Right lobe of liver (tissue), 6 donors: ENCODE measurements around the gene SLF2. TPM values are rescaled to one million over a fixed set of nuclear protein-coding genes. Genes with fewer than 3 reads are reported as not detected.

Experiments used
- ATAC-seq, 4 donors: fragments of 200-7000 bp; cut with Tn5 transposase; one replicate each; pipeline ENCODE4 v1.9.1; 2020; ENCODE audit warnings: mild to moderate bottlenecking in 4 of 4, moderate library complexity in 4 of 4
- DNase-seq, 3 donors: peaks; one replicate each; pipeline ENCODE4 v3.0.0-alpha.2; 2020
- H3K27ac ChIP-seq, 3 donors: fragments of 200-600 bp; one replicate each; pipeline ENCODE4 v1.8.0; 2022
- H3K27me3 ChIP-seq, 2 donors: fragments of 200-600 bp; one replicate each; pipeline ENCODE4 v1.8.0; 2022
- H3K36me3 ChIP-seq, 4 donors: fragments of 200-600 bp; sonication (generic) in 1 of 4; one replicate each; pipeline versions ENCODE4 v1.5.1 to v1.8.0; 2017 to 2022; ENCODE audit warnings: control low read depth in 1 of 4
- H3K4me1 ChIP-seq, 4 donors: fragments of 200-600 bp; sonication (generic) in 1 of 4; one replicate each; pipeline versions ENCODE4 v1.5.1 to v1.8.0; 2017 to 2022; ENCODE audit warnings: control low read depth in 1 of 4
- H3K4me3 ChIP-seq, 3 donors: fragments of 200-600 bp; one replicate each; pipeline ENCODE4 v1.8.0; 2022
- H3K9me3 ChIP-seq, 4 donors: fragments of 200-600 bp; sonication (generic) in 1 of 4; one replicate each; pipeline versions ENCODE4 v1.5.1 to v1.8.0; 2017 to 2022; ENCODE audit warnings: control low read depth in 1 of 4
- CTCF ChIP-seq, 4 donors: fragments of 200-600 bp in 3 of 4; fragments of 450-650 bp in 1 of 4; IDR thresholded peaks; one replicate each; pipeline versions ENCODE4 v1.5.1 to v1.8.0; 2016 to 2022; ENCODE audit warnings: antibody characterized with exemption in 4 of 4, mild to moderate bottlenecking in 2 of 4
- POLR2A ChIP-seq: fragments of 450-650 bp; IDR thresholded peaks from one replicate; pipeline ENCODE4 v1.6.1; 2017; ENCODE audit warnings: antibody characterized with exemption, mild to moderate bottlenecking
- WGBS: methylation state at CpG from one replicate; pipeline ENCODE4 v1.1.6; 2018; ENCODE audit warnings: low coverage, low lambda C conversion rate; ENCODE audit not compliant: insufficient coverage; ENCODE audit errors: missing lambda C conversion rate; 5-methylcytosine and 5-hydroxymethylcytosine counted together
- intact Hi-C, 2 donors: fragments of 100-400 bp; cut with DNase I; formaldehyde crosslinking; loops; one replicate each; pipeline versions ENCODE4 v1.11.2 to v1.14.1; 2022
- total RNA-seq, 6 experiments: library from RNA; depleted of rRNA in 2 of 6; stranded (reverse); fragments of >200 nt in 2 of 6; fragmentation: NEBNext Ultra II Directional in 3 of 6; extraction: Animal tissue kit (Norgen Biotek cat#: 25700) in 3 of 6; gene quantifications; one replicate each; pipeline versions ENCODE4 v1.1.0 to v1.2.4, GENCODE V29; 2016 to 2023
- donor health status: DM: no; HTN: yes; CAD: no.
- donor health status: DM: no; HTN: no; CAD: no.
- donor health status: DM: no; HTN: no; CAD: no.
- donor health status: DM: no; HTN: yes; CAD: no.
- donor health status: DM: no; HTN: yes; CAD: no.

The SLF2 gene
- total RNA-seq, 6 experiments from 2014 or later = 7.1 to 14.2 (median 10.0) TPM

GRCh38 chr10:100878291-100878910 is 34.4 kb upstream of the SLF2 start:
- Histone ChIP-seq H3K27ac (no peak overlapping the region), H3K9me3 (no peaks in the 10 kb centered on the region), H3K27me3 (no peaks in the 10 kb centered on the region), H3K36me3 (no peaks in the 10 kb centered on the region), H3K4me1 (peaks cover 0 to 23% (median 6%) of the 10 kb centered on the region in 4 donors), H3K4me3 (no peak overlapping the region)
- peak; percentile 87 to 94 (median 90) for ATAC-seq
- peak; percentile 34 to 66 (median 61) for DNase-seq
- TF ChIP-seq CTCF (IDR thresholded peaks at IDR 0.05) = peak; percentile 61 to 76 (median 70)
- no peak for TF ChIP-seq POLR2A
- intact Hi-C loops = loop anchor here in 1 of 2 donors (10.0 kb wide), 3 partner anchors 214 to 554 kb away; no protein-coding TSS in a partner anchor
- 0% methylated on average over 3 of the region's 5 CpGs for WGBS

GRCh38 chr10:100879741-100880360 is 32.9 kb upstream of the SLF2 start:
- TF ChIP-seq POLR2A = no peak
- Histone ChIP-seq H3K9me3 (no peaks in the 10 kb centered on the region), H3K36me3 (no peaks in the 10 kb centered on the region), H3K4me1 (peaks cover 0 to 23% (median 6%) of the 10 kb centered on the region in 4 donors), H3K27ac (no peak overlapping the region), H3K27me3 (no peaks in the 10 kb centered on the region), H3K4me3 (no peak overlapping the region)
- DNase-seq (peak in 1 of 3 donors; percentile 41), ATAC-seq (no peak)
- 71% methylated on average over 7 of the region's 9 CpGs for WGBS
- intact Hi-C loops = loop anchor here in 1 of 2 donors (10.0 kb wide), 3 partner anchors 215 to 555 kb away; no protein-coding TSS in a partner anchor

- Histone ChIP-seq H3K36me3 (no peaks in the 10 kb centered on the region), H3K4me3 (no peak overlapping the region), H3K27me3 (no peaks in the 10 kb centered on the region), H3K9me3 (no peaks in the 10 kb centered on the region), H3K4me1 (peaks cover 0 to 6% (median 0%) of the 10 kb centered on the region in 4 donors), H3K27ac (no peak overlapping the region)
- TF ChIP-seq POLR2A = no peak
- ATAC-seq (no peak), DNase-seq (peak in 1 of 3 donors; percentile 24)
- 59% methylated on average over 5 of the region's 5 CpGs for WGBS
- intact Hi-C loops = no loop called here
These were observed 31.1 kb upstream of the SLF2 start for GRCh38 chr10:100881556-100882213.

GRCh38 chr10:100882252-100882651 is 30.5 kb upstream of the SLF2 start:
- intact Hi-C loops = no loop called here
- Histone ChIP-seq H3K4me3 (no peak overlapping the region), H3K9me3 (no peaks in the 10 kb centered on the region), H3K36me3 (no peaks in the 10 kb centered on the region), H3K4me1 (peaks cover 0 to under 1% (median 0%) of the 10 kb centered on the region in 4 donors), H3K27ac (no peak overlapping the region), H3K27me3 (no peaks in the 10 kb centered on the region)
- no peak for TF ChIP-seq CTCF (IDR thresholded peaks at IDR 0.05)
- no peak for TF ChIP-seq POLR2A
- ATAC-seq (no peak), DNase-seq (peak in 1 of 3 donors; percentile 26)
- WGBS = 70% methylated on average over 8 of the region's 8 CpGs

GRCh38 chr10:100882671-100883311 is 30.0 kb upstream of the SLF2 start:
- intact Hi-C loops = no loop called here
- DNase-seq (peak in 1 of 3 donors; percentile 21), ATAC-seq (no peak)
- Histone ChIP-seq H3K4me3 (no peak overlapping the region), H3K27me3 (no peaks in the 10 kb centered on the region), H3K27ac (no peak overlapping the region), H3K4me1 (no peaks in the 10 kb centered on the region), H3K36me3 (no peaks in the 10 kb centered on the region), H3K9me3 (no peaks in the 10 kb centered on the region)
- 90% methylated on average over 2 of the region's 23 CpGs for WGBS
- TF ChIP-seq CTCF (IDR thresholded peaks at IDR 0.05) = no peak
- TF ChIP-seq POLR2A = no peak
